Aorta (tissue), 5 donors: ENCODE measurements around the gene CYP2D6. TPM values are rescaled to one million over a fixed set of nuclear protein-coding genes. Genes with fewer than 3 reads are reported as not detected.

Experiments
- ATAC-seq: fragments of 200-7000 bp; cut with Tn5 transposase; one replicate; pipeline ENCODE4 v1.9.1; 2022; ENCODE audit warnings: moderate library complexity; ENCODE audit not compliant: low FRiP score
- DNase-seq, 2 donors: peaks; one replicate each; pipeline ENCODE4 v3.0.0-alpha.2; 2020
- H3K27ac ChIP-seq, 2 donors: one replicate each; pipeline ENCODE4 v1.5.1; 2013; ENCODE audit warnings: low read length in 2 of 2, mild to moderate bottlenecking in 2 of 2, moderate library complexity in 2 of 2, control low read depth in 1 of 2, inconsistent platforms in 1 of 2, low read depth in 1 of 2
- H3K27me3 ChIP-seq, 2 donors: one replicate each; pipeline ENCODE4 v1.6.1; 2013; ENCODE audit warnings: control low read depth in 1 of 2, low read length in 1 of 2, mild to moderate bottlenecking in 1 of 2, moderate library complexity in 1 of 2; ENCODE audit not compliant: insufficient read depth in 2 of 2, control insufficient read depth in 1 of 2
- H3K36me3 ChIP-seq, 2 donors: one replicate each; pipeline ENCODE4 v1.6.1; 2013; ENCODE audit warnings: control low read depth in 1 of 2, low read length in 1 of 2, mild to moderate bottlenecking in 1 of 2; ENCODE audit not compliant: insufficient read depth in 2 of 2, control insufficient read depth in 1 of 2
- H3K4me1 ChIP-seq, 2 donors: one replicate each; pipeline ENCODE4 v1.6.1; 2013; ENCODE audit warnings: low read length in 2 of 2, control low read depth in 1 of 2, mild to moderate bottlenecking in 1 of 2, moderate library complexity in 1 of 2; ENCODE audit not compliant: insufficient read depth in 2 of 2, control insufficient read depth in 1 of 2
- H3K4me3 ChIP-seq, 2 donors: one replicate each; pipeline ENCODE4 v1.5.1; 2013; ENCODE audit warnings: low read length in 2 of 2, control low read depth in 1 of 2, mild to moderate bottlenecking in 1 of 2
- H3K9me3 ChIP-seq: one replicate; pipeline ENCODE4 v1.6.1; 2013; ENCODE audit warnings: mild to moderate bottlenecking, low read length; ENCODE audit not compliant: control insufficient read depth
- WGBS, 2 donors: extraction: QIAGEN DNeasy Blood & Tissue Kit; methylation state at CpG; one replicate each; pipeline ENCODE4 v1.1.7; 2013; 5-methylcytosine and 5-hydroxymethylcytosine counted together
- intact Hi-C, 2 donors: fragments of 100-400 bp; cut with DNase I; formaldehyde crosslinking; loops; one replicate each; pipeline versions ENCODE4 v1.14.2 to v1.15.0; 2022
- polyA plus RNA-seq, 2 donors: library from polyadenylated mRNA; stranded (reverse); fragments of 200-250 nt; gene quantifications; one replicate each; pipeline ENCODE4 v1.2.3, GENCODE V29; 2013
- total RNA-seq, 2 donors: library from RNA; stranded (reverse); fragmentation: NEBNext Ultra II Directional; extraction: Animal tissue kit (Norgen Biotek cat#: 25700); gene quantifications; one replicate each; pipeline ENCODE4 v1.2.1, GENCODE V29; 2021
- donor health status: healthy with polysubstance abuse.
- donor health status: Bipolar disorder and iron deficiency.
- donor health status: DM: no; HTN: no; CAD: no.
- donor health status: DM: no; HTN: no; CAD: no.
- donor health status: DM: yes; HTN: yes; CAD: no.

Gene CYP2D6
- total and polyA plus RNA-seq, 4 donors = 1.0 to 3.8 (median 1.5) TPM

- no peak for ATAC-seq
- intact Hi-C loops = no loop called here
- Histone ChIP-seq H3K4me3 (no peak overlapping the region), H3K27ac (no peak overlapping the region), H3K36me3 (no peaks in the 10 kb centered on the region), H3K27me3 (no peaks in the 10 kb centered on the region), H3K4me1 (no peaks in the 10 kb centered on the region), H3K9me3 (no peaks in the 10 kb centered on the region)
- WGBS, 2 donors = 84 to 85% methylated on average over 20 of the region's 20 CpGs
- no peak for DNase-seq
Observed at GRCh38 chr22:42076764-42077485, 53.7 kb downstream of the CYP2D6 start.

Other genes with a start within 250 kb of the CYP2D6 start
- gene SHISA8, start 215.7 kb downstream of the CYP2D6 start, total RNA-seq = not detected
- gene SHISA8, start 215.7 kb downstream of the CYP2D6 start, polyA plus RNA-seq = not detected
- under 1 TPM; 0.24 to 0.32 TPM for gene TNFRSF13C, start 204.0 kb downstream of the CYP2D6 start, total RNA-seq
- gene TNFRSF13C, start 204.0 kb downstream of the CYP2D6 start, polyA plus RNA-seq = not detected
- under 1 TPM; 0.58 to 0.84 TPM for gene CENPM, start 183.7 kb downstream of the CYP2D6 start, total RNA-seq
- 1 to 10 TPM in 1 of 2 donors, not detected in 1; 2.6 TPM for gene CENPM, start 183.7 kb downstream of the CYP2D6 start, polyA plus RNA-seq
- gene SEPTIN3, start 161.4 kb downstream of the CYP2D6 start, total RNA-seq = under 1 TPM; 0.63 to 0.68 TPM
- gene SEPTIN3, start 161.4 kb downstream of the CYP2D6 start, polyA plus RNA-seq = under 1 TPM in 1 of 2 donors, not detected in 1; 0.05 TPM
- gene WBP2NL, start 132.0 kb downstream of the CYP2D6 start, total RNA-seq = 1 to 10 TPM in 1 of 2 donors, under 1 TPM in 1; 0.81 to 2.9 TPM
- gene WBP2NL, start 132.0 kb downstream of the CYP2D6 start, polyA plus RNA-seq = under 1 TPM in 1 of 2 donors, not detected in 1; 0.36 TPM
- 10 to 100 TPM; 22.3 to 27.6 TPM for gene NAGA, start 60.0 kb downstream of the CYP2D6 start, total RNA-seq
- gene NAGA, start 60.0 kb downstream of the CYP2D6 start, polyA plus RNA-seq = 10 to 100 TPM in 1 of 2 donors, 1 to 10 TPM in 1; 8.4 to 16.3 TPM
- gene PHETA2, start 56.6 kb downstream of the CYP2D6 start, total RNA-seq = 10 to 100 TPM; 14.4 to 24.4 TPM
- 10 to 100 TPM; 12.8 to 16.6 TPM for gene PHETA2, start 56.6 kb downstream of the CYP2D6 start, polyA plus RNA-seq
- gene SMDT1, start 51.1 kb downstream of the CYP2D6 start, total RNA-seq = 10 to 100 TPM; 62.9 to 71.3 TPM
- 100 to 1,000 TPM in 1 of 2 donors, 10 to 100 TPM in 1; 93.8 to 143 TPM for gene SMDT1, start 51.1 kb downstream of the CYP2D6 start, polyA plus RNA-seq
- 10 to 100 TPM; 30.6 to 34.1 TPM for gene NDUFA6, start 40.0 kb downstream of the CYP2D6 start, total RNA-seq
- gene NDUFA6, start 40.0 kb downstream of the CYP2D6 start, polyA plus RNA-seq = 10 to 100 TPM; 72.3 to 81.5 TPM
- gene TCF20, start 139.8 kb upstream of the CYP2D6 start, total RNA-seq = 10 to 100 TPM; 29.9 to 42.9 TPM
- 1 to 10 TPM; 6.1 to 6.9 TPM for gene TCF20, start 139.8 kb upstream of the CYP2D6 start, polyA plus RNA-seq